Pulmonary artery endothelial cell (primary cell): ENCODE results near the gene PARP4. TPM values are rescaled to one million over a fixed set of nuclear protein-coding genes. Genes with fewer than 3 reads are reported as not detected.
"Not testable (repeated sequence)": the region's sequence is repeated elsewhere in the genome, so short reads cannot be mapped to it uniquely, and the experiment has no call there.

Source experiments
- DNase-seq: peaks from one replicate; pipeline ENCODE4 v3.0.0-alpha.2; 2011; ENCODE audit warnings: low read depth, low spot score
- total RNA-seq: library from RNA; depleted of rRNA; stranded (reverse); fragments of >200 nt; gene quantifications from 2 replicates; pipeline ENCODE4 v1.2.3, GENCODE V29; 2014

The PARP4 gene
- total RNA-seq, 1 donor from 2014 or later: 46.9 TPM

DNA sequence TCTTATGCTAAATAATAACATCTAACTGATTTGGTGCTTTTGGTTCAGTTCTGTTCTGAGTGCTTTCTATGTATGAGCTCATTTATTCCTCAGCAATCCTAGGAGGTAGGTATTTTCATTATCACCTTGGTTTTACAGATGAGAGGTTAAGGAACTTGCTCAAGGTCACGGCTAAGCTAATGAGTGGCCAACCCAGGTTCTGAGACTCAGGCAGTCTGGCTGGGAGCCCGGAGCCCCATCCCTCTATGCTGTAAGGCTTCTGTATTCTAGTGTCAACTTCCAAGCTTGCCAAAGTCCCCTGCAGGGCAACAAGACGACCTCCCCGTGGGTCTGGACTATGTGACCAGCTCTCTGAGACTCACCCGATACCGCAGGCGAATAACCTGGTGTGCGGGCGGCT lies 60.5 kb downstream of the PARP4 start:
- no peak for DNase-seq

DNA sequence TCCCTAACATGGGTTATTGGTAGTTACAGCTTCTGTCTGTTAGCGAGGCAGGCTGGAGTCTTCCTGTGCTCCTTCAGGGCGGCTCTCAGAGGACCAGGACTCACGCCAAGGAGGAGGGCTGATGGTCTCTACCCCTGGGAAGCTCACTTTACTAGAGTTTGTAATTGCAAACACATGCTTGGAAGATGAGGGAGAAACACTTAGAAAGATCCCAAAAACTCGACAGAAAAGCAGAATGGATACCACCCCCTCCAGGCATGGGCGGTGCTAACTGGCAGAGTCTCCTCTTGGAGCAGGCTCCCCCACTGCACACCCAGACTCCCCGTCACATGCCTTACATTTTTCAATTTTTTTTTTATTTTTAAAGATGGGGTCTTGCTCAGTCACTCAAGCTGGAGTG lies 62.0 kb downstream of the PARP4 start:
- DNase-seq: no peak

DNA sequence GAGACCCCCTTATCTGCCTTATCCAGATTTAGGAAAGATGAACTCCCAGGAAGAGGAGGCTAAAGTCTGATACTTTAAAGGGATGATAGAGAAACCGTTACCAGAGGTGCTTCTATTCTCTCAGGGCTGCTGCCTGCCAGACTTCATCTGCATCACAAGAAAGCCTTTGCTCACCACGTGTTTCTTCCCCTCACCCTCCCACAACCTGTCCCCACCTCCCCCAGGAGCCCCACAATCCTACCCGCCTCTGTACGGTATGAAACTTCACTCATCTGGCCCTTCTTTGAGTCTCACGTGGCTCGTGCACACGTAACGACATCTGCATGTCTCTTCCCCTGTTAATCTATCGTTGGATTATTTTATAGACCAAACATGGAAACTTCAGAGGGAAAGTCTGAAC lies 67.7 kb downstream of the PARP4 start:
- DNase-seq: not testable (repeated sequence)

DNA sequence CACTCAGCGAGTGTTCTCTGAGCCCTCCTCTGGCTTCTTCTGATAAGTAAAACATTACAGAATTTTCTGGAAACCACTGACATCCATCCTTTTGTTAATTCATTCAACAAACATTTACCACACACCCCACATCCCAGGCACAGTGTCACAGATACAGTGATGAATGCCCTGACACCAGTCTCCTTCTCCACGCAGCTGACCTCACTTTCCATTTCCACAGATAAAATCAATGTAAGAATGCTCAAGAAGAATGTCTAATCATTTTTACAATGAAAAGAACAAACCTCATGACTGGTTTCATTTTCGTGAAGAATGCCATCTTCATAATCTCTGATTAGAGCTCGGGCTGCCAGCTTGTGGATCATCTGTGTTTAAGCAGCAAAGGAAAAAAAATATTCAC lies 69.2 kb downstream of the PARP4 start:
- DNase-seq: no peak

- not testable (repeated sequence) for DNase-seq
These were observed 86.5 kb downstream of the PARP4 start for GRCh38 chr13:24426045-24426444.

- not testable (repeated sequence) for DNase-seq
These were observed 92.9 kb downstream of the PARP4 start for GRCh38 chr13:24419668-24420067.

GRCh38 chr13:24407844-24408243 lies 104.7 kb downstream of the PARP4 start:
- DNase-seq: no peak

DNA sequence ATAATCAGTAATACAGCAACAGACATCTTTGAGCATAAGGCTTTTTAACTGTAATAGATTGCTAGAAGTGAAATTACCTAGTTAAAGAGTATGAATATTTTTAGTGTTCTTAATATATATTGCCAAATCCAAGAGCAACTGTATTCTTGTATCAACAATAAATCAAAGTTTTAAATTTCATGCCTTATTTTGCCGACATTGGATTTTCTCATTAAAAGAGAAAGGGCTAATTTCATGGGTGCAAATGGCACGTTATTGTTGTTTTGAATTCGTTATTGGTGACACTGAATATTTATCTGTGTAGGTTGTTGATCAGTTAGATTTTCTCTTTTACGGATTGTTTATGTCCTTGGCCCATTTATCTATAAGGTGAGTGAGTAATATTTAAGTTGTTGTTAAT lies 106.1 kb downstream of the PARP4 start:
- no peak for DNase-seq

GRCh38 chr13:24396821-24397220 lies 115.8 kb downstream of the PARP4 start:
- DNase-seq: no peak

DNA sequence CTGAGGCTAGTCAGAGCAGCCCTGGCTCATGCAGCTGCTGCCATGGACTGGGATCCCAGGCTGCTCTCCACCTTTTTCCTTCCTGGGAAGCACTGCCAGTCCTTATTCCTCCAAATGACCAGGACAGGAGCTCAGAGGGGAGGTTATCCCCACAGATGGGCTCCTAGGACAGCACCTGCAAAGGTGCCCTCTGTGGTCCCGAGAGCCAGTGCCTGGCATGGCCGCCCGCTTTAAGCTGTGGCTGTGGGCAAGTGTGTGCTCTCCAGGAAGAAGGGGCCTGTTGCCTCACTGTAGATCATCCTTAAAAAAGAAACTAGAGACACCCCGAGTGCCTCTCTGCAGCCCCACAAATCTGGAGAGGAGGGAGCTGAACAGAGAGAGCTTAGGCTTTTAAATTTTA lies 119.6 kb downstream of the PARP4 start:
- no peak for DNase-seq

DNA sequence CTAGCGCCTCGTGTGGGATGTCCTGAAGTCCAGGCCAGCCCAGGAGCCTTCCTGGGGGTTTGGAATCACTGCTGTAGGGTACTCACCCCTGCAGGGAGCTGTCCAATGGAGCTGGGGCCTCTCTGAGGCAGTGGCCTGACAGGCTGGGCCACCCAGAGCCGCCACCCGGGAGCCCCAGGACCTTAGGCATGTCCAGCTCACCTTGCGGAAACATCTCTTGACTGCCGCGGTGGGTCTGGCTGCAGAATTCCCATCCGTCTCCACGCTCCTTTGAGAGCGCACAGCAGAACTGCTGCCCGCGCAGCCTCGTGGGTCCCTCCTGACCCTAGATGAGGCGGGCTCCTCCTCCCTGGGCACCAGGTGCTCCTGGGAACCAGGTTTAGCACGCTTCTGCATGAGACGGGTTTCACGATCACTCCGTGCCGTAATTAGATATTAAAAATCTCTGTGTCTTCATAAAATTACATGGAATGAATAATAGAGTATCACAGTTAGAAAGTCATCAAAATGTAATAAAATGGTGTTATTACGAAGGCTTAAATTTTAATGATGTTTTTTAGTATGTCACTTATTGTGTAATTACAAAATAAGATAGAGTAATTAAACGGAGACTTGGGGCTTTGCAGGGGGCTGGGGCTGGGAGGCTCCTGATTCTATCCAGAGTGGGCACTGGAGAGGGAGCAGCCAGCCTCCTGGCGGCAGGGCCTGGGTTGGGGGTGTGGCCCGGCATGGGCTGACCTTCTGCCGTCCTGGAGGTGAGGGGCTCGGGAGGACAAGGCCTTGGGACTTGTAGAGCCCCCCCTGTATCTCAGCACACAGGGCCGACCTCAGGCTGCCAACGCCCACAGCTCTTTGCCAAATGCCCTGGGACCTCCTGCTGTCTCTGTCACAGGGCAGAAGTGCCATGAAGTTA lies 120.6 kb downstream of the PARP4 start:
- not testable (repeated sequence) for DNase-seq

GRCh38 chr13:24390795-24391194 lies 121.8 kb downstream of the PARP4 start:
- not testable (repeated sequence) for DNase-seq

DNA sequence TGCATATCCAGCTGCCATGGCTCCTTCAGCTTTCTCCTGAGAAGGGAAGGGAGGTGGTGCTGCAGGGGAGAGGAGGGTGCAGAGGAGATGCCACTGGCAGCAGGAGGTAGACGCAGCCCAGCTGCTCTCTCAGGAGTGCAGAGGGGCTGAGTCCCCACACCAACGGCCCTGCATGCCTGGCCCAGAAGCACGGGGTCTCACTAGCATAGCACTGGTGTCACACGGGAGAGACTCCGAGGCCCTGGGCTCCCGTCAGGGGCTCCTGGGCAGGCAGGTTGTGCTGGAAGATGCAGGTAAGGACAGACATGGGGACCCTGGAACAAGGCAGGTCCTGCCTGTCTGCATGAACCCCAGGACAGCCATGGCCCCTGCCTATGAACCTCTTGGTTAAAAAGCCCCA lies 123.1 kb downstream of the PARP4 start:
- DNase-seq: no peak

- not testable (repeated sequence) for DNase-seq
These were observed 123.8 kb downstream of the PARP4 start for GRCh38 chr13:24388743-24389142.

DNA sequence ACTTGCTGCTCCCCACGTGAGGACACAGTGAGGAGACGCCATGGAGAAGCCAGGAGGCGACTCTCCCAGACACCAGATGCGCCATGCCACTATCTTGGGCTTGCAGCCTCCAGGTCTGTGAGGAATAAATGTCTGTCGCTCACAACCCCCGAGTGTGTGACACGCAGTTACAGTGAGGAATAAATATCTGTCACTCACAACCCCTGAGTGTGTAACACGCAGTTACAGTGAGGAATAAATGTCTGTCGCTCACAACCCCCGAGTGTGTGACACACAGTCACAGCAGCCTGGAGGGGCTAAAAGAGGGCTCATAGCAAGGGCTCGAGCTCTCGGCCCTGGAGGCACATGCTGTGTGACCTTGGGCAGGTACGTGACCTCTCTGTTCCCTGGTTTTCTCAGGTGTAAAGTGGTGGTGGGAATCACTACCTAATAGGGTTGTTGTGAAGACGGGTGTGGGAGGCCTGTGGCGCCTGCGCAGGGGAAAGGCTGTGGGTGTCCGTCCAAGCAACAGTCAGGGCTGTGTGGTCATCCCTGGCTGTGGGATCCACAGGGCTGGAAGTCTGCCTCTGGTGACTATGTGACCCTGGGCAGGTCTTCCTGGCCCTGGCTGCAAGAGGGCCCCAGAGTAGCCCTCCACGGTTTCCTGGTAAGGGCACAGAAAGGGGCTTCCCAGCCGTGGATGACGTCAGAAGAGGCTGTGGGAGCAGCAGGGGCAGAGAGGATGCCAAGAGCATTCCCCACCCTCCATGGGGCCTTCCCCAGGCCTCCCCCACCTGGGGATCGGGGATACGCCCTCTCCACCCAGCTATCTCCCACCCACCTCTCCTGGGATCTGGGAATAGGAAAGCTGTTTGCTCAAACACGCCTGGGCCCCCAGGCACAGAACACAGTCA lies 125.5 kb downstream of the PARP4 start:
- no peak for DNase-seq

DNA sequence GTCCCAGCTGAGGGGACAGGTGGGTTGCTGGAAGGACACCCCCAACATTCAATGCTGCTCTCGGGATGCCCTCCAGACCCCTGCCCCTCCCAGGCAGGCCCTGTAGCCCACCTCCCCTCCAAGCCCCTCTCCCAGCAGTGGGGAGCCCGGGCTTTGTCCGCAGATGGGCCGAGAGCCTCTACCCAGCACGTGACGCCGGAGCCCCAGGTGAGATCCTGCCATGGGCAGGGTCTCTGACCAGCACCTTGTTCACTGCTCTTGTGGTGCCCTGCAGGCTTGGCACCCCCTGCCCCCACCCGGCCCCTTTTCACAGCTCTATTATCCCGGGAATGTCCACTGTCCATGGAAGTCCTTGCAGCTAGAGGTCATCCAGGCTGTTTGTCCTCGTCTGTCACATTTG lies 126.7 kb downstream of the PARP4 start:
- DNase-seq: no peak

- not testable (repeated sequence) for DNase-seq
These were observed 127.6 kb downstream of the PARP4 start for GRCh38 chr13:24384946-24385345.

- DNase-seq: not testable (repeated sequence)
These were observed 128.5 kb downstream of the PARP4 start for GRCh38 chr13:24384091-24384490.

- DNase-seq: no peak
These were observed 130.9 kb downstream of the PARP4 start for GRCh38 chr13:24381541-24382265.

DNA sequence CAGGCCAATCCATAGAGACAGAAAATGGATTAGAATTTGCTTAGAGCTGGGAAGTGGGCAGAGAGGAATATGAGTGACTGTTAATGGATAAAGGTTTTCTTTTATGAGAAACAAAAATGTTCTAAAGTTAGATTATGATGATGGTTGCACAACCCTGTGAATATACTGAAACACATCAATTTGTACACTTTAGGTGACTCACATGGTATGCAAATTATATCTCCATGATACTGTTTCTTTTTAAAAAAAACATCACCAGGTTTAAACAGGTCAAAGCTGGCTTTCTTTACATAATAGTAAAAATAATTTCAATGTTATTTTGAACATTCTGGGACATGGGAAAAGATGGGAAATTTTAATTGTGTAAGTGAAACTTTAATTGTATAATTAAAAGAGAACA lies 131.7 kb downstream of the PARP4 start:
- DNase-seq: not testable (repeated sequence)

- DNase-seq: not testable (repeated sequence)
These were observed 132.4 kb downstream of the PARP4 start for GRCh38 chr13:24380227-24380626.
